B cell (primary cell): ENCODE measurements around the gene THAP8. TPM values are rescaled to one million over a fixed set of nuclear protein-coding genes. Genes with fewer than 3 reads are reported as not detected.

ENCODE experiments used
- ATAC-seq: fragments of 200-7000 bp; cut with Tn5 transposase; one replicate; pipeline ENCODE4 v1.10.0; 2021; ENCODE audit warnings: low read depth, mild to moderate bottlenecking, moderate number of reproducible peaks, moderate library complexity
- CTCF ChIA-PET: fragments of 350-600 bp; sonication (Branson Sonifier 250); formaldehyde crosslinking; loops from one replicate; lab custom pipeline; 2021; ENCODE audit warnings: antibody characterized with exemption, inconsistent platforms; lab: Charles Lee
- POLR2A ChIA-PET: fragments of 350-600 bp; sonication (Branson Sonifier 250); formaldehyde crosslinking; loops from one replicate; lab custom pipeline; 2021; ENCODE audit warnings: antibody characterized with exemption; lab: Charles Lee
- DNase-seq: peaks from one replicate; pipeline ENCODE4 v3.0.0; 2013
- H2AFZ ChIP-seq: 2 replicates; pipeline ENCODE4 v1.6.1; 2012; ENCODE audit warnings: mild to moderate bottlenecking, low read depth, low read length; ENCODE audit not compliant: insufficient read depth, poor library complexity, severe bottlenecking
- H3K27ac ChIP-seq, 2 donors: 1 replicate in 1 of 2; 2 replicates in 1 of 2; pipeline ENCODE4 v1.5.1; 2012 to 2013; ENCODE audit warnings: low read length in 2 of 2, mild to moderate bottlenecking in 2 of 2, moderate library complexity in 1 of 2
- H3K27me3 ChIP-seq, 4 experiments: fragments of 200-600 bp in 1 of 4; sonication (generic) in 1 of 4; replicated peaks in 1 of 4; 1 replicate in 2 of 4; 2 replicates in 2 of 4; pipeline versions ENCODE4 v1.6.1 to v1.7.0; 2013 to 2016; ENCODE audit warnings: low read length in 3 of 4, mild to moderate bottlenecking in 2 of 4, mixed read lengths in 1 of 4, moderate library complexity in 1 of 4; ENCODE audit not compliant: insufficient read depth in 4 of 4, control insufficient read depth in 3 of 4; ENCODE audit errors: control extremely low read depth in 1 of 4
- H3K36me3 ChIP-seq, 2 experiments: replicated peaks in 1 of 2; 1 replicate in 1 of 2; 2 replicates in 1 of 2; pipeline versions ENCODE4 v1.6.1 to v1.7.1; 2013; ENCODE audit warnings: low read length in 1 of 2; ENCODE audit not compliant: insufficient read depth in 2 of 2, control insufficient read depth in 1 of 2; ENCODE audit errors: control extremely low read depth in 1 of 2, extremely low read depth in 1 of 2
- H3K4me1 ChIP-seq, 2 donors: fragments of 200-600 bp in 1 of 2; sonication (generic) in 1 of 2; 1 replicate in 1 of 2; 2 replicates in 1 of 2; pipeline versions ENCODE4 v1.5.1 to v1.6.1; 2013 to 2017; ENCODE audit warnings: low read length in 2 of 2; ENCODE audit not compliant: control insufficient read depth in 2 of 2, insufficient read depth in 2 of 2
- H3K4me2 ChIP-seq: replicated peaks from 2 replicates; pipeline ENCODE3; 2012; ENCODE audit warnings: mild to moderate bottlenecking, low read depth, low read length; ENCODE audit not compliant: poor library complexity, severe bottlenecking
- H3K4me3 ChIP-seq, 5 experiments: fragments of 200-600 bp in 1 of 5; sonication (generic) in 1 of 5; 1 replicate in 3 of 5; 2 replicates in 2 of 5; pipeline versions ENCODE4 v1.5.1 to v1.7.0; 2011 to 2016; ENCODE audit warnings: low read length in 4 of 5, mild to moderate bottlenecking in 4 of 5, low read depth in 2 of 5, control low read depth in 1 of 5, moderate library complexity in 1 of 5; ENCODE audit not compliant: insufficient read depth in 1 of 5; ENCODE audit errors: control extremely low read depth in 1 of 5, extremely low read depth in 1 of 5
- H3K79me2 ChIP-seq: fragments of 200-600 bp; sonication (generic); one replicate; pipeline ENCODE4 v1.6.0; 2016; ENCODE audit warnings: low read length; ENCODE audit not compliant: control insufficient read depth, insufficient read depth
- H3K9ac ChIP-seq: fragments of 200-600 bp; sonication (generic); 2 replicates; pipeline ENCODE4 v1.6.1; 2017; ENCODE audit warnings: mild to moderate bottlenecking, low read length, moderate library complexity
- H3K9me3 ChIP-seq, 3 donors: one replicate each; pipeline versions ENCODE4 v1.6.1 to v1.7.1; 2013; ENCODE audit warnings: low read length in 2 of 3; ENCODE audit not compliant: control insufficient read depth in 2 of 3, insufficient read depth in 1 of 3; ENCODE audit errors: control extremely low read depth in 1 of 3
- H4K20me1 ChIP-seq: 2 replicates; pipeline ENCODE4 v1.6.0; 2012; ENCODE audit warnings: mild to moderate bottlenecking, low read length; ENCODE audit not compliant: insufficient read depth, control insufficient read depth, poor library complexity, severe bottlenecking
- H3K27ac Mint-ChIP-seq: one replicate; pipeline ENCODE4 v1.8.0; 2021; ENCODE audit warnings: mixed read lengths
- H3K27me3 Mint-ChIP-seq: one replicate; pipeline ENCODE4 v1.8.0; 2021; ENCODE audit warnings: mixed read lengths
- H3K4me1 Mint-ChIP-seq: one replicate; pipeline ENCODE4 v1.8.0; 2021; ENCODE audit warnings: mixed read lengths
- H3K4me3 Mint-ChIP-seq: one replicate; pipeline ENCODE4 v1.8.0; 2021; ENCODE audit warnings: mixed read lengths
- H3K9me3 Mint-ChIP-seq: one replicate; pipeline ENCODE4 v1.8.0; 2022; ENCODE audit warnings: mixed read lengths; ENCODE audit not compliant: insufficient read depth
- CTCF ChIP-seq: fragments of 200-600 bp; IDR thresholded peaks from one replicate; pipeline ENCODE4 v1.8.0; 2022; ENCODE audit warnings: antibody characterized with exemption, mild to moderate bottlenecking
- EZH2 ChIP-seq: IDR thresholded peaks from 2 replicates; pipeline ENCODE4 v1.6.1; 2012; ENCODE audit warnings: borderline replicate concordance, low read depth, mild to moderate bottlenecking, moderate library complexity, low read length; ENCODE audit not compliant: insufficient read depth, poor library complexity, severe bottlenecking
- WGBS: methylation state at CpG from one replicate; pipeline ENCODE4 v1.1.5; 2013; ENCODE audit warnings: missing lambda C conversion rate; ENCODE audit not compliant: insufficient coverage; 5-methylcytosine and 5-hydroxymethylcytosine counted together
- intact Hi-C: fragments of 100-400 bp; cut with micrococcal nuclease; formaldehyde crosslinking; loops from one replicate; pipeline ENCODE4 v1.10.0; 2022
- polyA plus RNA-seq: library from polyadenylated mRNA; depleted of rRNA; stranded (reverse); fragments of >200 nt; gene quantifications from 2 replicates; pipeline ENCODE4 v1.2.3, GENCODE V29; 2012
- total RNA-seq, 2 donors: library from RNA; stranded (reverse); fragments of 120-200 nt in 1 of 2; gene quantifications; 1 replicate in 1 of 2; 2 replicates in 1 of 2; pipeline versions ENCODE4 v1.2.3 to v1.2.4, GENCODE V29; 2013 to 2022

The THAP8 gene
- total and polyA plus RNA-seq, 2 donors (not counting 1 experiment from before 2014, with no cell fraction given): 4.5 to 5.7 TPM

- H3K36me3 ChIP-seq: no peaks in the 10 kb centered on the region
- no peaks in the 10 kb centered on the region for H4K20me1 ChIP-seq
- peaks cover 5 to 10% of the 10 kb centered on the region in 2 donors for H3K4me1 ChIP-seq
- POLR2A ChIA-PET: no interaction called here
- DNase-seq (no peak), ATAC-seq (no peak)
- no peak overlapping the region for H3K4me2 ChIP-seq
- H3K27me3 ChIP-seq: no peaks in the 10 kb centered on the region
- H3K9ac ChIP-seq: no peak overlapping the region
- Mint-ChIP-seq H3K4me1 (peaks cover 13% of the 10 kb centered on the region), H3K27me3 (no peaks in the 10 kb centered on the region), H3K9me3 (no peaks in the 10 kb centered on the region), H3K4me3 (no peak overlapping the region), H3K27ac (no peak overlapping the region)
- H2AFZ ChIP-seq: no peak overlapping the region
- TF ChIP-seq CTCF (no peak), EZH2 (no peak)
- intact Hi-C loops: loop anchor here (2.0 to 10.0 kb wide), 2 partner anchors 116 to 154 kb away; no protein-coding TSS in a partner anchor
- CTCF ChIA-PET: interaction anchor here (0.9 kb wide), 1 partner anchor 69 kb away, joined by 5 read pairs; no protein-coding TSS in a partner anchor
- H3K27ac ChIP-seq: no peak overlapping the region
- 96% methylated on average over 11 of the region's 12 CpGs for WGBS
- H3K79me2 ChIP-seq: peaks cover 18% of the 10 kb centered on the region
- H3K9me3 ChIP-seq: no peaks in the 10 kb centered on the region
- H3K4me3 ChIP-seq: no peak overlapping the region
Measured at GRCh38 chr19:36058481-36059179, 4.5 kb upstream of the THAP8 start.
